Panc1 (cell line): ENCODE results near the gene TRERF1.

Experiments
- POLR2AphosphoS5 ChIP-seq: IDR thresholded peaks from 2 replicates; pipeline ENCODE4 v1.6.1; 2012; ENCODE audit warnings: mild to moderate bottlenecking, low read depth, low read length, moderate library complexity
- TF ChIP-seq, protein P1 (sequence below): fragments of 450-650 bp; IDR thresholded peaks from 2 replicates; pipeline ENCODE4 v1.5.1; 2017; ENCODE audit warnings: mild to moderate bottlenecking

DNA sequence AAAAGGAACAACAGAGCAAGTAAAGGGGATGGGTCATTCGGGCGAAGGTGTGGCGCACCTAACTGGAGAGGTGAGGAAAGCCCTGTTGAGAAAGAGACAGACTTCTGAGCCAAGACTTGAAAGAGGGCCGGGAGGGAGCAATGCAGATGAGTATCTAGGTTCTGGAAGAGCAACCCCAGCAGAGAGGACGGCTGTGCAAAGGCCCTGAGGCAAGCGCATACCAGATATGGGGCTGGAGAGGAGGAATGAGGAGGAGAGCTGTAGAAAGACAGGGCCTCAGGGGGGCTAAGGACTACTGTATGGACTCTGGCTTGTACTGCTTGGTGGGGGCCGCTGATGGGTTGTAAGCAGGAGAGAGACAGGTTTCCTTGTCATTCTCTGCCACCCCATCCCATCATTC lies 21.9 kb downstream of the TRERF1 start:
- TF ChIP-seq, protein P1, sequence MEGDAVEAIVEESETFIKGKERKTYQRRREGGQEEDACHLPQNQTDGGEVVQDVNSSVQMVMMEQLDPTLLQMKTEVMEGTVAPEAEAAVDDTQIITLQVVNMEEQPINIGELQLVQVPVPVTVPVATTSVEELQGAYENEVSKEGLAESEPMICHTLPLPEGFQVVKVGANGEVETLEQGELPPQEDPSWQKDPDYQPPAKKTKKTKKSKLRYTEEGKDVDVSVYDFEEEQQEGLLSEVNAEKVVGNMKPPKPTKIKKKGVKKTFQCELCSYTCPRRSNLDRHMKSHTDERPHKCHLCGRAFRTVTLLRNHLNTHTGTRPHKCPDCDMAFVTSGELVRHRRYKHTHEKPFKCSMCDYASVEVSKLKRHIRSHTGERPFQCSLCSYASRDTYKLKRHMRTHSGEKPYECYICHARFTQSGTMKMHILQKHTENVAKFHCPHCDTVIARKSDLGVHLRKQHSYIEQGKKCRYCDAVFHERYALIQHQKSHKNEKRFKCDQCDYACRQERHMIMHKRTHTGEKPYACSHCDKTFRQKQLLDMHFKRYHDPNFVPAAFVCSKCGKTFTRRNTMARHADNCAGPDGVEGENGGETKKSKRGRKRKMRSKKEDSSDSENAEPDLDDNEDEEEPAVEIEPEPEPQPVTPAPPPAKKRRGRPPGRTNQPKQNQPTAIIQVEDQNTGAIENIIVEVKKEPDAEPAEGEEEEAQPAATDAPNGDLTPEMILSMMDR = no peak
- no peak for TF ChIP-seq POLR2AphosphoS5
